Activated CD4-positive, CD25-positive, alpha-beta regulatory T cell (primary cell): ENCODE data around the gene NTN1.
A peak's percentile ranks its signal among the peaks of the same experiment; 100 is the strongest.
"Not testable (repeated sequence)": the region's sequence is repeated elsewhere in the genome, so short reads cannot be mapped to it uniquely, and the experiment has no call there.

Experiments used
- DNase-seq, 4 experiments: peaks; one replicate each; lab custom pipeline; 2025; lab: John Stamatoyannopoulos, UW

The NTN1 gene

DNA sequence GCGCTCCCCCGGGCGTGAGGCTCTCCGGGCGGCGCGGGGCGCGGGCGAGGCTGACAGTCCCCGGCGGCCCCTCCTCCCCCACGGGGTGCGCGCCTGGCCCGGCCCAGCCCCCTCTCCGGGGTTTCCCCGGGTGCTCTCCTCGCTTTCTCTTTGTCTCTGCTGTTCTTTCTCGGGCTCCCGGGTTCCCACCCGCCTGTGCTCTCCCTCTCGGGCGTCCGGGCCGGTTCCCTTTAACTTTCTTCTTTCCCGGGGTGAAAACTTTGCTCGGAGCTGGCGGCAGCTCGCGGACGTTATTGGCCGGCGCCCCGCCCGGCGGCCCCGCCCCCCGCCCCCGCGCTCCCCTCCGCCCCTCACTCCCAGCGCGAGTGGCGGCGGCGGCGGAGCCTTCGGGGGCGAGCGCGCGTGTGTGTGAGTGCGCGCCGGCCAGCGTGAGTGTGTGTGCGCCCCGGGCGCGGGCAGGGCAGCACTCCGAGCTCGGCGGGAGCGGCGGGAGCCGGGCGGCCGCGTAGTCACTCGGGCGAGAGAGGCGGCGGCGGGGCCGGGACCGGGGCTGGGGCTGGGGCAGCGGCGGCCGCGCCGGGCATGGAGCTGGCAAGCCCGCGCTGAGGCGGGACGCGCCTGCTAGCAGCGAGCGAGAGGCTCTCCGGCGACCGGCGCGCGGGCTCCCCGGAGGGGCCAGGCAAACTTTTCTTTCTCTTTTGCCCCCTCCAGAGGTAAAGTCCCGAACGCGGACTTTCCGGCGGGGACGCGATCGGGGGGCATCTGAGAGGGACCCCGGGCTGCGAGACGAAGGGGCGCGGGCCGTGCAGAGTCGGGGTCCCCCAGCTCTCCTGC, at the start of gene NTN1:
Gene NTN1, plus strand, starts transcription at position 353 of the 834 bp plus-strand sequence. CDS start 864 bp downstream, outside the sequence.
- DNase-seq, result no peak

DNA sequence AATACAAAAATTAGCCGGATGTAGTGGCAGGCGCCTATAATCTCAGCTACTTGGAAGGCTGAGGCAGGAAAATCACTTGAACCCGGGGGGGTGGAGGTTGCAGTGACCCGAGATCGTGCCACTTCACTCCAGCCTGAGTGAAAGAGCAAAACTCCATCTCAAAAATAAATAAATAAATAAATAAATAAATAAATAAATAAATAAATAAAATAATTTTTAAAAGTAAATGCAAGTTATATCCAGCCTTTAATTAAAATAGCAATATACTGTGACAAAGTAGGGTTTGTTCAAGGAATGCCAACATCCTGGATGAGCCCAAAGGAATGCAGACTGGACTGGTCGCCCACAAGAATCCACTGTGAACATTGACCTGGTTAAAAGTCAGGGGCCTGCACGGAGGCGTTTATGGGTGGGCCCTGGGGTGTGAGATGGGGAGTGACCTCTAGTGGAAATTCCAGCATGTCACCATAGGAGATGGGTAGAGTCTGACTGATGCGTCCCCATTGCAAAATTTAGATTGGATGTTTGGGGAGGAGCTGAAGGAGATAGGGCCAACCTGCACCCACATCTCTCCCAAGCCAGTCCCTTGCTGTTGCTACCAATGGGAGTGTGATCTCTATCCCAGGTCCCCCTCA, 46.1 kb upstream of the NTN1 start:
- no peak for DNase-seq

DNA sequence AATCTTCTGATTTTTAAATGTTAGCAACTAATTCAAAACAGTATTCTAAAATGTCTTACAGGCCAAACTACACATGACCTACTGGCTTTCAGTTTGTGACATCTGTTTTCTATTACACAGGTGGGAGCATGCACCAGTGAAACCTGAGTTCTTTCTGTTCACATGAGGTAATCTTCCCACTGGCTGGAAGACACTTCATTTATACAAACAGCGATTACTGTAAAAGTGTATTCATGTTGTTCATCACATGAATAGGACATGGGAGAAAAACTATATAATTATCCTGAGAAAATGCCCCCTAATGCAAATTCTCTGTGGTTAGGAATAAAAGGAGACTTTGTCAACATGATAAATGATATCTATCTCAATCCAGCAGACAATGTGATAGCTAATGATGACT, 44.7 kb upstream of the NTN1 start:
- DNase-seq, result no peak

DNA sequence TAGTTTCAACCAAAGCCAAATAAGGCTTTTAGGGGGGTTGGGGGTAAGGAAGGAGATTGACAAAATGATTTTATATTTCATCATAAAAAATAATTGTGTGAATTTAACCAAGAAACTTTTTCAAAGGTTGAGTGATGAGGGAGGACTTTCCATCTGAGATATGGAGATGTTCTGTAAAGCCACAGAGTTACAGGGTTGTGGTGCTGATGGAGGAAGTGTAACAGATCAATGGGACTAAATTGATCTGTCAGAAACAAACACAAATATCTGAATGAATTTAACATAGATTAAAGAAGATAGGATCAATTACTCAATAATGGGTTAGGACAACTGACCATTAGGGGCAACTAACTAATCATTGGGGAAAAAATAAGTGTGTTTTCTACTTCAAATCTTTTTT, 41.6 kb upstream of the NTN1 start:
- DNase-seq, result no peak

DNA sequence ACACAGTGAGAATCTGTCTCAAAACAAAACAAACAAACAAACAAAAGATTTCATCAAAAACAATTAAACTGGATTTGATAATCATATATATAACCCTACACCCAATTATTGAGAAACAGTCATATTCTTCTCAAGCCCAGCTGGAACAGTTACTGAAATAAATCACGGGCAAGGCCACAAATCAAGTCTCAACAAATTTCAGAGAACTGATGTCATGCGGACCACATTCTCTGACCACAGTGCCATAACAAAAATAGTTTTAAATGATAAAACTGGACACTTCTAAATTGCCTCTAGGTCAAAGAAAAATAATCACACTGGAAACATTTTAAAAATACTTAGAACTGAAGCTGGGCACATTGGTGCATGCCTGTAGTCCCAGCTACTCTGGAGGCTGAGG, 39.9 kb upstream of the NTN1 start:
- DNase-seq, result no peak

DNA sequence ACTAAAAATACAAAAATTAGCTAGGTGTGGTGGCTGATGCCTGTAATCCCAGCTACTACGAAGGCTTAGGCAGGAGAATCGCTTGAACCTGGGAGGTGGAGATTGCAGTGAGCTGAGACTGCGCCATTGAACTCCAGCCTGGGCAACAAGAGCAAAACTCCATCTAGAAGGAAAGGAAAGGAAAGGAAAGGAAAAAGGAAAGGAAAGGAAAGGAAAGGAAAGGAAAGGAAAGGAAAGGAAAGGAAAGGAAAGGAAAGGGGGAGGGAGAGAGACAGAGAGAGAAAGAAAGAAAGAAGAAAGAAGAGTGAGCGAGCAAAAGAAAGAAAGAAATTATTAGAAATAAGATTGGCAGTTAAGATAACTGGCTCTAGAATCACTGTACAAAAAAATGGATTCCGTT, 37.1 kb upstream of the NTN1 start:
- DNase-seq, result not testable (repeated sequence)

DNA sequence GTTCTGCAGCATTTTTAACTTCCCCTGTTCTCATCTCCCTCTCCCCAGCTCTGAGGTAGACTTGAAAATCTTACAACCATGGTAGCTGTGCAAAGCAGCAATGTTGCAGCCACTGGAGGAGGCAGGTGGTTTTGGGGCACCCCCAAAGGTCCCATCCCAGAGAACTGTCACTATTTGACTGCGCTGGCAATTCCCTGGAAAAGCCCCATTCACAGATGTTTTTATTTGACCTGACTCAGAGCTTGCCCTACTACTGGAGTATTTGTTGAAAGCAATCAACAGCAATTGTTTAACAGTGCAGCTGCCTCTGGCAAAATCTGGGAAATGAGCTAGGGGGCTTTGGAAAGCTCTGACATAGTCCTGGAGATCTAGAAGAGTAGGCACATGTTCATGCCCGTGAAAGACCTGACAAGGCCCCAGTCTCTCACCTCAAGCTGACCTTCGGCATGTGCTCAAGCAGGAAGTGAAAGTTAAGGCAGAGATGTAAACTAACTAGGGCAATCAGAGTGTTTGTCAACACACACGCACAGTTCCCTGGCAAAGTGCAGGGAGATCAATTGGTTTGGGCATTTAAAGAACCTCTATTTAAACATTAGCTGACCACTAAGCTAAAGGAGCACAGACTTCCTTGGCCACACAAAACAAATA, 36.1 kb upstream of the NTN1 start:
- no peak for DNase-seq

DNA sequence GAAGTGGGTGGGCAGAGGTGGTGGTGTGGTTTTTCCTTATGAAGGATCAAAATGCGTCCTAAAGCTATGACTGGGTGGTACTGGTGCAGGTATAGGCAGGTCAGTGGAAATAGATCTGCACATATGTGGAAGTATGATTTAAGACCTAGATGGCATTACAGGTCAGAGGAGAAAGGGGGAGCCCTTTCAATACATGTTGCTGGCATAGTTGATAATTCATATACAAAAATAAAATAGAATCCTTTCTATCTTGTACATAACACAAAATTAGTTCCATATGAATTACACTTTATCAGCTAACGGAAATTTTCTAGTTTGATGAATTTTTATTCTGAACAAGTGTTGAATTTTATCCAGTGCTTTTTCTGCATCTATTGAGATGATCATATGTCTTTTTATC, 35.0 kb upstream of the NTN1 start:
- DNase-seq, result no peak

DNA sequence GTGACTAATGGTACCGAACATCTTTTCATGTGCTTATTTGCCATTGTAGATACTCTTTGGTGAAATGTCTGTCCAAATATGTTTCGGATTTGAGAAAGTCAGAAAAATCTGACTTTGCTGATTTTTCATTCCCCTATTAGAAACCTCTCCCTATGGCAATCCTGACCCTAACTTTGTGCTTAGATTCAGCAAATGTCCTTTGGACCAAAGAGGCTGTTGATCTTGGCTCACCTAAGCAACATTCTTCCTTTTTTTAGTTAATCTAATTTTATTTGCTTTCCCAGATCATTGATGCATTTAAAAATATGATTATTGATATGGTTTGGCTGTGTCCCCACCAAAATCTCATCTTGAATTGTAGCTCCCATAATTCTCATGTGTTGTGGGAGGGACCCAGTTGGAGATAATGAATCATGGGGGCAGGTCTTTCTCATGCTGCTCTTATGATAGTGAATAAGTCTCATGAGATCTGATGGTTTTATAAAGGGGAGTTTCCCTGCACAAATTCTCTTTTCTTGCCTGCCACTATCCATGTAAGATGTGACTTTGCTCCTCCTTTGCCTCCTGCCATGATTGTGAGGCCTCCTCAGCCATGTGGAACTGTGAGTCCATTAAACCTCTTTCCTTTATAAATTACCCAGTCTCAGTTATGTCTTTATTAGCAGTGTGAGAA, 32.9 kb upstream of the NTN1 start:
- not testable (repeated sequence) for DNase-seq

DNA sequence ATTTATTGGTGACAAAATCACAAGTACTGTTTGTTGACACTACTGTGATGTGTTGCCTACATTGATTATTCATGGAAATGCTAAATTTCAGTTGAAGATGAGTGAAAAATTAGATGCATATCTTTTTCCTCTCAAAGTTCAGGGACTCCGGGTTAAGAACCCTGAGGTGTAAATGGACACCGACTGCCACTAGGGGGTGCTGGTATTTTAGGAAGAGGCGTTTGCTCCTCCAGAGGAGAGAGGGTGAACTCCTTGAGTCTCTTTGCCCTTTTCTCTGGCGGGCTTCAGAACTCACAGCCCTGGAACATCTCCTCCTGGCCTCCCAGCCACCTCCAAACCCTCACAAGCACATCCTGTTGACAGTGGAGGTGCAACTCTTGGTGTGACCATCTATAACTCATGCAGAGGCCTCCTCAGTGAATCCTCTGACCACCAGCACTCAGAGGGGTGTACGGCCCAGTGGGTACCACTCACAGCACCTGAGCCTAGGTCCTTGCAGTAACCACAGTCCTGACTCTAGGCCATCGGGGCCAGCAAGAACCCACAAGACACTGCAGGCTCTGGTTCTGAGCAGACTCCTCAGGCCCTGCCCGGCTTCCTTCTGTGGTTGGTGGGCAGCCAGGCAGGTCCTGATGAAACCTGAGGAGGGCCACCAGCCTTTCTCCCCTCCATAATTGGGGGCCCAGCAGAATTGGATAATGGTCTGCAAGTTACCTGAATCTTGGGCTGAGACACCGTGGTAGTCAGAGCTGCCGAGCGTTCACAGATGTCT, 29.6 kb upstream of the NTN1 start:
- DNase-seq, result peak; percentile 20 to 56 (median 28)

DNA sequence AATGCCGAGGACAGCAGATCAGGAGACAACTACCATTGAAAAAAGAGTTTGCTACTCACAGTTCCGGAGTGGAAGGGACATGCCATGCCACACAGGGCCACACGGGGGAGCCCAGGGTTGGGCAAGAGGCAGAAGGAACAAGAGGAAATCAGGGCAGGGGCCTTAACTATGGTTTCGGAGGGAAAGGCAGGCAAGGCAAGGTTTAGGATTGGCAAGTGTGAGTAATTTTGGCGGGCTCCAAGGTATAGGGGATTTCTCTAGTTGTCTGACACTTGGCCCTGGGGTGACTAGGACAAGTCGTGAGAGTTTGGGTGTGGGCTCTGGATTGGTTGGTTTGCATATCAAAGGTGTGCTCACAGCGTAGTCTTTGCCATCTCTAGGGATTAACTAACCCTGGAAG, 27.0 kb upstream of the NTN1 start:
- DNase-seq, result peak; percentile 17 to 51 (median 34)

DNA sequence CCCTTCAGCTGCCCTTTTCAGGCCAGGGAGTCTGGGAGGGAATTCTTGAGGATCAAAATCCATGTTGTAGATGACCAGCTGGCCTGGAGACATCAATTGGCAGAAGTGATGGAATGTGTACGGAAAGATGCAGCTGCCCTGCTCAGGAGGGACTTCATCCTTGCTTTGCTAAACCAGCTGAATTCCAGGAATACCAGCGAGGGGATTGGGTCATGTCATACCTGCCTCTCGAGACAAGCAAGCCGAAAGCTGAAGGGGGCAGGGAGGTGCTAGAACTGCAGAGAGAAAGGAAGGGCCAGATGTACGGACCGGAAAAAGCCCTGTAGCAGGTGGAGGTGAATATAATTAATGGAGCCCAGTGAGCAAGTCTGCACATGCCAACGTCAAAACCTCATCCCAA, 25.6 kb upstream of the NTN1 start:
- no peak for DNase-seq

DNA sequence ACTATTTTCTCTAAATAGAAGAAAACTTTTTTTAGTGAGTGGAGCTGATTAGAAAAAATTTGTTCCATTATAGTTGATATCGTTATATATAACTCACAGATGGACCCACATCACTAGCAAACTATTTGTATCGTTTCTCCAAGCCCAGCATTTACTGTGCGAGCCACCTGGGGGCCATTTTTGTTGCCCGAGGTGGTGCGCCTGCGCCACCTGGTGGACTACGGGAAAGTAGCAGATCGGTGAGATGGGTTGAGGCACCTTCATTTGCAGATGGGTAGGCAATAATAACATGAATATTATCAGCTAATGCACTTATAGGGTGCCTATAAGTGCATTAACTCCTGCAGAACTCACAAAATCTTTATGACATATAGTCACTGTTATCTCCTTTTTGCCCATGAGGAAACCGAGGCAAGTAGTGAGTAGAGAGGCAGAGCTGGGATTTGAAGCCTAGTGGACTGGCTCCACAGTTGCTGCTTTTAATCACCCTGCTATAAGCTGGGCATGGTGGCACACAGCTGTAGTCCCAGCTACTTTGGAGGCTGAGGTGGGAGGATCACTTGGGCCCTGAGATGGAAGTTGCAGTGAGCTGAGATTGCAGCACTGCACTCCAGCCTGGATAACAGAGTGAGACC, 23.2 kb upstream of the NTN1 start:
- peak; percentile 61 to 73 (median 64) for DNase-seq

DNA sequence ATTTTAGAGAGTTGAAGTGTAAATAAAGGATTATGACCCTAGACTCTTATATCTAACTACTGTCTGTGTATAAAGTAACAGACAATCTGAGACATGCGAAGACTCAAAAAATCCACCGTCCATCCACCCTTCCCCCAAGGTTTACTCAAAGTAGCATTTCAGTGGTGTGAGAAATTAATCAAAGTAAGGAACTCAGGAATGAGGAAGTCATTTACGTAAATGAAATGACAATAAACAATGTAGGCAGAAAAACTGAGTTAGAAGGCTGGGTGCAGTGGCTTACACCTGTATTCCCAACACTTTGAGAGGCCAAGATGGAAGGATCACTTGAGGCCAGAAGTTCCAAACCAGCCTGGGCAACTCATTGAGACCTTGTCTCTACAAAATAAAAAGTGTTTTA, 19.8 kb upstream of the NTN1 start:
- DNase-seq, result no peak

DNA sequence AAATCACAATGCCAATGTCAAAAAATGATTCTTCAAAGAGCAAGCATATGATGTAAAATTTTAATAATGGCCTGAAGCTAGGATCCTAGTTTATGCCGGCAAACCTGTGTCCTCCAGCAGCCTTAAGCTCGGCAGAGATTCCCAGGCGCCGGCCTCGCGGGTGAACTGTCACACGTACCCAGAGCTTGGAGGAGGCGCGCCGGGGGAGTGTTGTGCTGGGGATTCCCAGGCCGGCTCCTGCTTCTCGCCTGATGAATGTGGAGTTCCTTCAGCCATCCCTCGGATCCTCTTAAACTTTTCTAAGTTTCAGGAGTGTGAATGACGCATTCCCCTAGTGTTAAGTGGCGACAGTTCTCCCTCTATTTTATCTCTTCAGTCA, 19.1 kb upstream of the NTN1 start:
- DNase-seq, result no peak

DNA sequence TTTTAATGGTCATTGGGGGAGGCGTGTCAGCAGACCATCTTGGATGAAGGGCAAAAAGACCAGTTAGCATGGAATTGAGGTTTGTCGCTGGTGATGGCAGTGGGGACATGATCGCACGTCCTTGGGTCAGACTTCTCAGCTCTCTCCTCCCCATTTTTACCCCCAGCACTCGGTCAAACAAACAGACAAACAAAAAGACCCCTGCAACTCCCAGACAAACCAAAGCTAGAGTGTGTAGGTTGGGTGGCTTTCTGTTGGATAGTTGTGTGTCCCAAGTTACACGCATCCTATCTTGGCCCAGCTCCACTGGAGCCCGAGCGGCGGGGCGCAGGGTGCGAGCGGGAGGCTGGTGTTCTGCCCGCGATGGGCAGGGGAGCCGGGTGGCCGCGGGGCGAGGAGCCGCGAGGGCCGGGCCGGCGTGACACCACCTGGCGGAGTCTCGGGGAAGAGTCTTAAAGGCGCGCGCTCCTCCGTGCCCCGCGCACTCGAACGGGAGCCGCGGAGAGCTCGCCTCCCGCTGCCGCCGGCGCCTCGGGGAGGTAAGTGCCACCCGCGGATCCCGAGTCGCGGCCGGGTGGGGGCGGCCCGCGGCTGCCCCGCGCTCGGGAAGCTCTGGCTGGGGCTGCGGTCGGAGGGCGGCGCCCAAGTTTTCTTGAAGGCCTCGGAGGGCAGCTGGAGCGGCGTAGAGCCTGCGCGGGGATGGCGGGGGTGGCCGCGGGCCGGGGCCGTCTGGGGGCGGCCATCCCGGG, 18.5 kb upstream of the NTN1 start:
- DNase-seq, result no peak

DNA sequence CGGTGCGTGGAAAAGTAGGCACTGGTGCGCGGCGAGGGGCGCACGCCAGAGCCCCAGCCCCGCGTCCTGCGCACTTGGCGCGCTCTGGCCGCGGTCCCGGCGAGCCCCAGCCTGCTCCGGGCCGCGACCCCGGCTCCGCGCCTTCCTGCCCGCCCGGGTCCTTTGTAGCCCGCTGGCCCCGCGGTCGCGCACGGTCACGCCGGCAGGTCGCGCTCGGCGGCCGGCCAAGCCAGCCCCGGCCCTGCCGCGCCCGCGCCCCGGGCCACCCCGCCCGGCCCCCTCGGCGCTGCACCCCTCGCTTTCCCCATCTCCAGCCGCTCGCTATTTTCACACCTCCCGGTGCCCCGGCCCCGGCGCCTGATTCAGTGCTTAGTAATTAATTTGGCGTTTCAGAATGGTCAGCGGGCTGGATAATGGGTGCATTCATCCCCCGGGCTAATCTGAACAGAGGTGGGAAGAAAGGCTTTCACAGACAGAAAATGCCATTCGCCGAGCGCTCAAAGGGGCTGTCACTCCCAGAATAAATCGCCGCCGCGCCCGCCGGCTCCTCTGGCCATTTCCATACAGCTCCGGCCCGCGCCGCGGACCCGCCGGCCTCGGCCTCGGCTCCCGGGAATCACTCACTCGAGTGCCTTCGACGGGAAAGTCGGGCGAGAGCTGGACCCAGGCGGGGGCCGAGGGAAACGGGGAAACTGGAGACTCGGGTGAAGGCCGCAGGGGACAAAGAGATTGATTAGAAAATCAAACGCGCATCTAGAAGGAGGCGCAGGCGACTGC, 17.8 kb upstream of the NTN1 start:
- no peak for DNase-seq

DNA sequence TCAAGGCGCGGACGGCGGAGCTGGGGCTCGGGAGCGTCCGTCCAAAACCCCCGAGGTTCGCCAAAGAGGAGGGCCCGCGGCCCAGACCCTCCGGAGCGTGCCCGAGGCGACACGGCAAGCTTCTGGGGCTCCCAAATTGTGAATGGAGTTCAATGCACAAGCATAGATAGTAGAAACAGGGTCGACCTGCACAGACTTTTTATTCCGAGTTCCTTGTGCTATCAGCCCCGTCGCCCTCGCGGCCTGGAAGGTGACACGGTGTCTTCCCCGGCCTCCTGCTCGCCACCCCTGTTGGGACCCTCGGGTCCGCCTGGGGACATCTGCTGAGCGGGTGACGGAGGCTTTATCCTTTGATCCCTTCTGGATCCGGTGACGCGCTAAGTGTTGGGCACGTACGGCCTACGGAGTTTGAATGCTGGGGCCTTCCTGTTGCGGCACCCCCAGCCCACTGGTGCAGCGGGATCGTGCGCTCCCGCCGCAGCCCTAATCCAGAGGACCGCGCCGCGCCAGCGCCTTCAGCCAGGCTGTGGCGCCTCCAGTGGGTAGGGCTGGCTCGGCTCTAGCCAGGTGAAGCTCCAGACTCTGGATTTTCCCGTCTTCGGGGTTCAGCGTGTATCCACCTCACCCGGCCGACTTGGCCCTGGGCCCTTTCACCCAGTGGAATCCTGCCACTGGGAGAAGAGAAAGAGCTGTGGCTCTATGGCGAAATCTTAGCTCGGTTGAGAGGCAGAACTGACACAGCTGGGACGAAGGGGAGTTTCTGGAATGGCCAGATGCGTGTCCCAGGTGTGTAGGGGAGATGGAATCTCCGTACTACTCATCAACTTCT, 17.0 kb upstream of the NTN1 start:
- DNase-seq, result no peak

DNA sequence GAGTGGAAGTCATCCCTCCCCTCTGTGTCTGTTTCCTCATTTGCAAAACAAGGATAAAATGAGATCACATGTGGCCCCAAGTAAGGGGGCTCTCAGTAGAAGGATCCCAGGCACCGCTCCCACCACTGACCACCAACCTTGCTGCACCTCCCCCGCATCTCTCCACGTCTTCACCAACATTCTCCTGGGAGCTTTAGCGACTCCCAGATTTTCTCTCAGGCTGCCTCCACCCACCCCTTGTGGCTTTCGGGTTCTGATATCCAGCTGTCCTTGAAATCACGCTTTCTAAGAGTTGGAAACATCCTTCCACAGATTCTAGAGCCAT, 16.4 kb upstream of the NTN1 start:
- no peak for DNase-seq
